Heart left ventricle (tissue), 16 donors: Measurements from ENCODE around the gene COL6A2. TPM values are rescaled to one million over a fixed set of nuclear protein-coding genes. Genes with fewer than 3 reads are reported as not detected.

Source experiments
- ATAC-seq, 4 donors: fragments of 200-7000 bp; cut with Tn5 transposase; one replicate each; pipeline ENCODE4 v1.9.1; 2020 to 2022; ENCODE audit warnings: moderate library complexity in 4 of 4, mild to moderate bottlenecking in 3 of 4, moderate number of reproducible peaks in 1 of 4
- DNase-seq, 5 donors: peaks; one replicate each; pipeline ENCODE4 v3.0.0-alpha.2; 2020
- H3K27ac ChIP-seq, 12 donors: fragments of 200-600 bp; sonication (generic) in 4 of 12; one replicate each; pipeline versions ENCODE4 v1.5.0 to v1.8.0; 2016 to 2022; ENCODE audit warnings: mild to moderate bottlenecking in 2 of 12
- H3K27me3 ChIP-seq, 9 donors: fragments of 200-600 bp; sonication (generic) in 2 of 9; one replicate each; pipeline versions ENCODE4 v1.5.1 to v1.8.0; 2016 to 2022; ENCODE audit warnings: mild to moderate bottlenecking in 3 of 9
- H3K36me3 ChIP-seq, 9 donors: fragments of 200-600 bp; sonication (generic) in 2 of 9; one replicate each; pipeline versions ENCODE4 v1.5.0 to v1.8.0; 2018 to 2022; ENCODE audit warnings: mild to moderate bottlenecking in 2 of 9
- H3K4me1 ChIP-seq, 12 donors: fragments of 200-600 bp; sonication (generic) in 4 of 12; one replicate each; pipeline versions ENCODE4 v1.5.0 to v1.8.0; 2016 to 2022; ENCODE audit warnings: mild to moderate bottlenecking in 3 of 12
- H3K4me3 ChIP-seq, 12 donors: fragments of 200-600 bp; sonication (generic) in 4 of 12; one replicate each; pipeline versions ENCODE4 v1.5.0 to v1.8.0; 2017 to 2022; ENCODE audit warnings: mild to moderate bottlenecking in 9 of 12, moderate library complexity in 4 of 12
- H3K9me3 ChIP-seq, 12 donors: fragments of 200-600 bp; sonication (generic) in 4 of 12; one replicate each; pipeline versions ENCODE4 v1.5.0 to v1.8.0; 2016 to 2022; ENCODE audit warnings: mild to moderate bottlenecking in 1 of 12
- POLR2A ChIP-seq, 2 donors: fragments of 450-650 bp; IDR thresholded peaks; one replicate each; pipeline ENCODE4 v1.6.1; 2017; ENCODE audit warnings: antibody characterized with exemption in 2 of 2, mild to moderate bottlenecking in 2 of 2, moderate library complexity in 2 of 2
- WGBS, 4 donors: extraction: QIAGEN DNeasy Blood & Tissue Kit in 2 of 4; methylation state at CpG; one replicate each; pipeline versions ENCODE4 v1.1.5 to v1.1.7; 2013 to 2018; 5-methylcytosine and 5-hydroxymethylcytosine counted together
- intact Hi-C, 10 donors: fragments of 100-400 bp; cut with DNase I; formaldehyde crosslinking; loops; one replicate each; pipeline versions ENCODE4 v1.11.1 to v1.14.2; 2022
- polyA plus RNA-seq, 2 donors: library from polyadenylated mRNA; stranded (reverse); fragments of 200-250 nt; gene quantifications; one replicate each; pipeline ENCODE4 v1.2.3, GENCODE V29; 2013
- total RNA-seq, 9 donors: library from RNA; depleted of rRNA in 2 of 9; stranded (reverse); fragments of >200 nt in 2 of 9; fragmentation: NEBNext Ultra II Directional in 3 of 9; extraction: Animal tissue kit (Norgen Biotek cat#: 25700) in 3 of 9; gene quantifications; one replicate each; pipeline versions ENCODE4 v1.1.0 to v1.2.4, GENCODE V29; 2016 to 2023
- TF ChIP-seq, protein P1 (sequence below), 12 donors: fragments of 200-600 bp; sonication (generic) in 4 of 12; IDR thresholded peaks; one replicate each; pipeline versions ENCODE4 v1.5.0 to v1.8.0; 2018 to 2022; ENCODE audit warnings: antibody characterized with exemption in 12 of 12, mild to moderate bottlenecking in 5 of 12
- donor health status: ischemic (EF 13 %, LVEDD 7.1; RV severe dilation, severe dysfunction).
- donor health status: healthy with polysubstance abuse.
- donor health status: DM: no; HTN: yes; CAD: no.
- donor health status: DM: no; HTN: no; CAD: no.
- donor health status: ischemic (EF 25% LVEDD 6.9; RV normal size, moderate dysfunction).
- donor health status: ischemic (EF 25% LVEDD 5.7; RV mildly dilated, moderate dysfunction).
- donor health status: healthy.
- donor health status: DM: yes; HTN: yes; CAD: no.
- donor health status: ischemic (EF 35%, LVEDD 5.7; RV mildly dilated, moderate dysfunction).
- donor health status: nonischemic (EF 11% LVEDD 7.7; RV severe dilation, severe dysfunction).
- donor health status: DM: yes; HTN: yes; CAD: no.
- donor health status: PGD.
- donor health status: ischemic (EF 29% LVEDD 5.4; RV normal size, mild dysfunction).
- donor health status: nonischemic (EF 23%, LVEDD 6.1; RV moderate dilation, normal function).

The COL6A2 gene
- total and polyA plus RNA-seq, 11 donors, result 118 to 484 (median 158) TPM

DNA sequence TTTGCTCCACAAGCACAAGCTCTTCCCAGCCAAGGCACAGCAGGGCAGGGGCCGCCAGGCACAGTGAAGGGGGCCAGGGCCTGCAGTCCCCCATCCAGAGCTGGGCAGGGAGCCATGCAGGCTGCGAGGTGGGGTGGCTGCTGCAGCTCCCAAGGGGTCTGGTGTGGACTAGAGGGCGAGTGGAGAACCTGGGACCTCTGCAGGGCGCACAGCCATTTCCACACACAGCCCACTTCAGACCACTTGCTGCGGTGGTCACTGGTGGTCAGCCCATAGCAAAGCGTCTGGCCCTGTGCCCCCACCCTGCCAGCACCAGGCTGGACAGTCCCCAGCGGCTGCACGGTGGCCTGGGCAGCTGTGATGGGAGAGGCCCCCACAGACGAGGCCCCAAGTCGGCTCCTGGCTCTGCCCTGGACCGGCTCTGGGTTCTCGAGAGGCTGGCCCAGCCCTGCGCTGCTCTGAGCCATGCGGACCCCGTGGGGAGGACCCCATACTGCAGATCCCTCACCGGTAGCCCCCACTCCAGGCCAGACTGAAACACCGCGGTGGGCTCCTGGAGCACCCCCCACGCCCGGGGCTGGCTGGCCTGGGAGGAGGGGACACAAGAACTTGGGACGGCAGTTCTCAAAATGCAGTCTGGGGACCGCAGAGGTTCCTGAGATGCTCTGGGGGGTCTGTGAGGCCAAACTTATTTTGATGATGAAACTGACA is 47.1 kb upstream of the COL6A2 start:
- Histone ChIP-seq H3K36me3 (no peaks in the 10 kb centered on the region), H3K4me1 (peaks cover 0 to 23% (median 14%) of the 10 kb centered on the region in 12 donors), H3K27ac (peak overlapping the region in 3 of 12 donors; percentile 76 to 89 (median 83)), H3K4me3 (no peak overlapping the region), H3K9me3 (no peaks in the 10 kb centered on the region), H3K27me3 (no peaks in the 10 kb centered on the region)
- WGBS, 4 donors, result 84 to 98% (median 92%) methylated on average over 11 to 22 of the region's 22 CpGs
- ATAC-seq (no peak), DNase-seq (no peak)
- intact Hi-C loops, result no loop called here
- TF ChIP-seq POLR2A (IDR thresholded peaks at IDR 0.05), result no peak
- TF ChIP-seq, protein P1, sequence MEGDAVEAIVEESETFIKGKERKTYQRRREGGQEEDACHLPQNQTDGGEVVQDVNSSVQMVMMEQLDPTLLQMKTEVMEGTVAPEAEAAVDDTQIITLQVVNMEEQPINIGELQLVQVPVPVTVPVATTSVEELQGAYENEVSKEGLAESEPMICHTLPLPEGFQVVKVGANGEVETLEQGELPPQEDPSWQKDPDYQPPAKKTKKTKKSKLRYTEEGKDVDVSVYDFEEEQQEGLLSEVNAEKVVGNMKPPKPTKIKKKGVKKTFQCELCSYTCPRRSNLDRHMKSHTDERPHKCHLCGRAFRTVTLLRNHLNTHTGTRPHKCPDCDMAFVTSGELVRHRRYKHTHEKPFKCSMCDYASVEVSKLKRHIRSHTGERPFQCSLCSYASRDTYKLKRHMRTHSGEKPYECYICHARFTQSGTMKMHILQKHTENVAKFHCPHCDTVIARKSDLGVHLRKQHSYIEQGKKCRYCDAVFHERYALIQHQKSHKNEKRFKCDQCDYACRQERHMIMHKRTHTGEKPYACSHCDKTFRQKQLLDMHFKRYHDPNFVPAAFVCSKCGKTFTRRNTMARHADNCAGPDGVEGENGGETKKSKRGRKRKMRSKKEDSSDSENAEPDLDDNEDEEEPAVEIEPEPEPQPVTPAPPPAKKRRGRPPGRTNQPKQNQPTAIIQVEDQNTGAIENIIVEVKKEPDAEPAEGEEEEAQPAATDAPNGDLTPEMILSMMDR (IDR thresholded peaks at IDR 0.05), result no peak

DNA sequence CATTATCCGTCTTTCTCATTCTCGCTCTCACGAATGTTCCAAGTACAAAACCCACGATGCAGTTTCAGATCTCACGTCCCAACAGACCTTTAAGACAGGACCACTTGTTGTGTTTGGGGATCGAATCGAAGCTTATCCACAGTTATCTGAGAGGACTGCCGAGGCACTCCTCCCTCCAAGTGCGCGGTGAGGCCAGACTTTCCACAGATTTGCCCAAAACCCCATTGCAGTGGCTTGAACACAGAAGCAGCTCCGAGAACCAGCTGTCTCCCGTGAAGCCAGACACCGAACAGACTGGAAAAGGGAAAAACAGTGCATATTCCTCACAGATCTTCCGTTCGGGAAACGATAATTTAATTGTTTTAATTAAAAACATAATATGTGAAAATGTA is 46.5 kb upstream of the COL6A2 start:
- intact Hi-C loops, result no loop called here
- ATAC-seq (no peak), DNase-seq (no peak)
- H3K27ac ChIP-seq, result peak overlapping the region in 1 of 12 donors; percentile 89
- peaks cover 0 to 29% (median 17%) of the 10 kb centered on the region in 12 donors for H3K4me1 ChIP-seq
- H3K36me3 ChIP-seq, result no peaks in the 10 kb centered on the region
- H3K27me3 ChIP-seq, result no peaks in the 10 kb centered on the region
- no peak for TF ChIP-seq POLR2A (IDR thresholded peaks at IDR 0.05)
- 79 to 89% (median 84%) methylated on average over 16 of the region's 16 CpGs for WGBS, 4 donors
- H3K4me3 ChIP-seq, result no peak overlapping the region
- no peaks in the 10 kb centered on the region for H3K9me3 ChIP-seq

DNA sequence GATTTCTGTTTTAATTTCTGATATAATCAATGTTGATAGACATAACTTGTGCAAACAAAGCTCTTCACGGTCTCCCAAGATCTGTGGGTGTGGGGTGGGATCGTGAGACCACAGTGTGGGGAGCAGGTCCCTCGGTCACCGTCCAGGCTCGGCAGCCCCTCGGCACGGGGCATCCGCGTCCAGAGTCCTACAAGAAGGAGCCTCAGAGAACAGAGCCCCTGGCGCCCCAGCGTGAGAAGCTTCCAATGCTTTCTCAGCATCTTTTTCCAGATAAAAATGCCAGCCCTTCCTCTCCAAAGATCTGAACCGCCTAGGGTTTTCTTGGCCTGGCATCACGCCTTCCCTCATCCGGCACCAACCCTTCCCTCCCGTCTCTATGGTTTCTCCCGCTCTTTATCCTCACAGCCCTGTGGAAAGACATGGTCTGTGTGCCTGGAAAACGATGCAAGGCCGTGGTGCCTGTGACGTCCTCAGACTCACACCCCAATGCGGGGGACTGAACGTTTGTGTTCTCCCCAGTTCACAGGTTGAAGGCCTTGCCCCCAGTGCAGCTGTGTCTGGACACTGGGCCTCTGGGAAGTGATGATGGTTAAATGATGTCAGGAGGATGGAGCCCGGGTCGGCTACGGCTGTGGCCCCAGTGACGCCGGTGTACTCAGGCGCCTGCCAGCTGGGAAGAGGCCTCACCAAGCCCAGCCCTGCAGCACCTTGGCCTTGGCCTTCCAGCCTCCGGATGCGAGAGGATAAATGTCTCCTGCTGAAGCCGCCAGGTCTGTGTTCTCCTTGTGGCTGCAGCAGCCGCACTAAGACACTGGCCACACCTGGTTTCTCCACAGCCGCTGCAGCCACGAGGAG is 45.9 kb upstream of the COL6A2 start:
- TF ChIP-seq POLR2A (IDR thresholded peaks at IDR 0.05), result no peak
- TF ChIP-seq, protein P1 (IDR thresholded peaks at IDR 0.05), result no peak
- ATAC-seq (no peak), DNase-seq (no peak)
- H3K9me3 ChIP-seq, result no peaks in the 10 kb centered on the region
- peaks cover 0 to 2% (median 0%) of the 10 kb centered on the region in 9 donors for H3K27me3 ChIP-seq
- 89 to 96% (median 89%) methylated on average over 30 to 33 of the region's 33 CpGs for WGBS, 4 donors
- H3K4me3 ChIP-seq, result no peak overlapping the region
- intact Hi-C loops, result no loop called here
- no peaks in the 10 kb centered on the region for H3K36me3 ChIP-seq
- peaks cover 0 to 36% (median 22%) of the 10 kb centered on the region in 12 donors for H3K4me1 ChIP-seq
- H3K27ac ChIP-seq, result peak overlapping the region in 1 of 12 donors; percentile 89

DNA sequence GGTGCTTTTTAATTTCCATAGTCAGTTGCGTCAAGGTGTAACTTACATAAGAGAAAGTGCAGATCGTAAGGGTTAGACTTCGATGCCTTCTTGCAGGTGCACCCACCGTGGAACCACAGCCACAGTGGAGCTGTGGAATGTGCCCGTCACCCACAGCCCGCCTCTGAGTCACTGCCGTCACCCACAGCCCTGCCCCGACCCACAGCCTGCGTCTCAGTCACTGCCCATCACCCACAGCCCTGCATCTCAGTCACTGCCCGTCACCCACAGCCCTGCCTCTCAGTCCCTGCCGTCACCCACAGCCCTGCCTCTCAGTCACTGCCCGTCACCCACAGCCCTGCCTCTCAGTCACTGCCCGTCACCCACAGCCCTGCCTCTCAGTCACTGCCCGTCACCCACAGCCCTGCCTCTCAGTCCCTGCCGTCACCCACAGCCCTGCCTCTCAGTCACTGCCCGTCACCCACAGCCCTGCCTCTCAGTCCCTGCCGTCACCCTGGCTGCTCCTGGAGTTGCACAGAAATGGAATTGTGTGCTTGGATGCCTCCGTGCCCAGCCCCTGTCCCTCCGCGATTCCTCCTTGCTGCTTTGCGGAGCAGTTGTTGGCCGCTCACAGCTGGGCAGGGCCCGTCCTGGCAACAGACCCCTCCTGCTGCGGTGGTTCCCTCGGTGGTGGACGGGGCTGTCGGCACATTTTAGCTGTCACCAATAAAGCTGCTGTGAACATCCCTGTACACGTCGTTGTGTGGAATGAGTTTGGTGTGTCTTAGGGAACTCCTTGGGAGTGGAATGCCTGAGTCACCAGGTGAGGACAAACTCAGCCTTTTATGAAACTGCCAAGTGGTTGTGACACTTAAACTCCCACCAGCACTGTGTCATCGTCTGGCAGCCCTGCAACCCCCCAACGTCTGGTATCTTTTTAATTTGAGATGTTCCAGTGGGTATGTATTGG is 44.9 kb upstream of the COL6A2 start:
- WGBS, 4 donors, result 69 to 80% (median 73%) methylated on average over 29 to 31 of the region's 31 CpGs
- Histone ChIP-seq H3K27me3 (peaks cover 0 to 6% (median 0%) of the 10 kb centered on the region in 9 donors), H3K4me1 (peaks cover 0 to 38% (median 24%) of the 10 kb centered on the region in 12 donors), H3K36me3 (no peaks in the 10 kb centered on the region), H3K9me3 (no peaks in the 10 kb centered on the region), H3K4me3 (peak overlapping the region in 1 of 12 donors; percentile 25), H3K27ac (peak overlapping the region in 1 of 12 donors; percentile 26)
- no peak for TF ChIP-seq POLR2A (IDR thresholded peaks at IDR 0.05)
- TF ChIP-seq, protein P1 (IDR thresholded peaks at IDR 0.05), result no peak
- DNase-seq (no peak), ATAC-seq (no peak)
- intact Hi-C loops, result no loop called here
